Measurements from ENCODE around the gene USH2A.

- TF ChIP-seq CTCF (IDR thresholded peaks at IDR 0.05) (no peak), POLR2A (IDR thresholded peaks at IDR 0.05) (no peak)
These were observed 327.8 kb downstream of the USH2A start for GRCh38 chr1:216095400-216095799.

Data from adrenal gland (tissue), 5 donors.